HTR-8/SVneo (cell line): ENCODE data around the gene ENTPD8.

ENCODE experiments used
- DNase-seq: peaks from one replicate; pipeline ENCODE4 v3.0.0; 2011; ENCODE audit warnings: low spot score, mixed read lengths; ENCODE audit not compliant: insufficient read length
- FAIRE-seq: peaks from 2 replicates; lab custom pipeline; 2011; peaks lifted over from hg19 to GRCh38; lab: Jason Lieb, UNC

Gene ENTPD8

GRCh38 chr9:137441289-137441934, at the start of gene ENTPD8:
Gene ENTPD8, minus strand, starts transcription at chr9:137441357. Its CDS starts 3,072 bp downstream, at chr9:137438285.
- peak; percentile 74 for DNase-seq
- no peak for FAIRE-seq

- DNase-seq (no peak), FAIRE-seq (no peak)
These were observed 49.5 kb upstream of the ENTPD8 start for GRCh38 chr9:137490532-137491186.

- FAIRE-seq (no peak), DNase-seq (no peak)
These were observed 47.7 kb upstream of the ENTPD8 start for GRCh38 chr9:137488906-137489305.

GRCh38 chr9:137488327-137488653, 47.1 kb upstream of the ENTPD8 start:
- FAIRE-seq (no peak), DNase-seq (no peak)

- DNase-seq (no peak), FAIRE-seq (no peak)
These were observed 46.5 kb upstream of the ENTPD8 start for GRCh38 chr9:137487454-137488326.

GRCh38 chr9:137486545-137487453, 45.6 kb upstream of the ENTPD8 start:
- DNase-seq = no peak
- no peak for FAIRE-seq

GRCh38 chr9:137486141-137486490, 45.0 kb upstream of the ENTPD8 start:
- FAIRE-seq (no peak), DNase-seq (no peak)

- FAIRE-seq (no peak), DNase-seq (no peak)
These were observed 44.4 kb upstream of the ENTPD8 start for GRCh38 chr9:137485343-137486140.

GRCh38 chr9:137484551-137485315, 43.6 kb upstream of the ENTPD8 start:
- FAIRE-seq (no peak), DNase-seq (no peak)

- FAIRE-seq (peak; percentile 72), DNase-seq (peak; percentile 71)
These were observed 41.1 kb upstream of the ENTPD8 start for GRCh38 chr9:137482094-137482781.

GRCh38 chr9:137480686-137481683, 39.8 kb upstream of the ENTPD8 start:
- DNase-seq (no peak), FAIRE-seq (no peak)

- FAIRE-seq = no peak
These were observed 38.9 kb upstream of the ENTPD8 start for GRCh38 chr9:137479892-137480685.

GRCh38 chr9:137478962-137479861, 38.1 kb upstream of the ENTPD8 start:
- DNase-seq (no peak), FAIRE-seq (no peak)

More at GRCh38 chr9:137479892-137480685, 38.9 kb upstream of the ENTPD8 start:
- no peak for DNase-seq

- FAIRE-seq (no peak), DNase-seq (no peak)
These were observed 37.4 kb upstream of the ENTPD8 start for GRCh38 chr9:137478613-137478961.
